Left hindlimb (tissue), 1 donor: ENCODE results near the gene SAAL1.

Experiments used
- DNase-seq: peaks from one replicate; pipeline ENCODE4 v3.0.0-alpha.2; 2018

Gene SAAL1

DNA sequence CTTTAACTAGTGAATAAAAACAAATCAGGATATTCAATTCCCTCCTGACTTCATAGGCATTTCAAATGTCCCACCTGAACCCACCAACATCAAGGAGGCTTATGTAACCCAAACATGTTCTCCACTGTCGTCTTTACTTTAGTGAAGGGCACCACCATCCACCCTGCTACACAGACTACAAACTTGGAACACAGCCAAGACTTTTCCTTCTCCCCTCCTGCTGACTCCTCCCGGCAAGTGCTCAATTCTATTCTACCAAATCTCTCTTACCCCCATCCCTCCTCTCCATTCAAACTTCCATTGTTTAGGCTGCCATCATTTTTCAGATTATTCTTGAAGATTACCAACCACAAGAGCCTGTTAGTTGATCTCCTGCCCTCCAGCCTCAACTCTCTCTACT is 24.3 kb downstream of the SAAL1 start:
- DNase-seq: no peak

DNA sequence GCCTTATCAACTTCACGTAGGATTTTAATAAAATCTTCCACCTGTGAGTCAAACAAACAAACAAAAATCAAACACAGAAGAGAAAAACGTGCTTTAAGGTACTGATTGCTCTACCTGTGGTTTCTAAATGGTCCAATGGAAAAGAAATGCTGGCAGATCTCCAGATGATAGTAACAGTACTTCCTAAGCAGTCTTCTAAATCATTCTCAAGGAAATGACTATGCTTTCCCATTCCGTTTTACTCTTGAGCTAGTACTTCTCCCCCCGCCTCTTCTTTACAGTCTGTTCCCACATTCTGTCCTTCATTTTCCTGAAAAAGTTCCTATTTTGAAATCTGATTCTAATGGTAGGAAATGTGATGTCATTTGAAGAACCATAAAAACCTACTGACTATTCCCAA is 25.4 kb downstream of the SAAL1 start:
- no peak for DNase-seq

DNA sequence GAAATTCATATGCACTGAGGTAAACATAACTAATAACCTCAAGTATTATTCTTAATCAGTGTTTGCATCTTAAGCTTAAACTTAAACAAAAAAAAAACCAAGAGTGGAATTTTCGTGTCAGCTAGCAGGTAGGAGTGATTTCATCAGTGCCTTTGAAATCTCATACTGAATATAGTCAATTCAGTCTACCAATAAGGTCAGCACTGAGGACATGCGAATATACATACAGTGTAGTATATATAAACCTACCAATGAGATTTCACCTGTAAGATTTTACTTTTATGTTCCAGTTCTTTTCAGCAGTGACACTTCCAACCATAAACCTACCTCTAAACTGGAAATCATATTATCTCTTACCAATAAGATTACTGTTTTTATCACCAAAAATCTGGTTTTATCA is 27.0 kb downstream of the SAAL1 start:
- no peak for DNase-seq

DNA sequence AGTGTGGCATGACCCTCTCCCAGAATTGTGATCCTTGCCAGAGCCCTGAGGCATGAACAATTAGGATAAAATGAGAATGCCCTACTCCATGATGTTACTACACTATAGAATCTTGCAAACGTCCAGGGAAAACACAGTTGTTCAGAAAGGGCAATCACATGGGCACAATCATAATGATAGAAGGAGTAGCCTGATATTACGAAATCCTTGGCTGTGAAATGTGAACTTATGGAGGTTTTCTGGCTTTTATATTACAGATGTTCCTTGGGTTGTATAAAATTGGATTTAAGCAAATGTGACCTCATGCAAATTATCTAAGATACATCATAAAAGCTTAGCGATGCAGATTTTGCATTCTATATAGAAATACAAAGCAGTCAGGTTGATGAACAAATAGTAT is 30.4 kb downstream of the SAAL1 start:
- DNase-seq: no peak

DNA sequence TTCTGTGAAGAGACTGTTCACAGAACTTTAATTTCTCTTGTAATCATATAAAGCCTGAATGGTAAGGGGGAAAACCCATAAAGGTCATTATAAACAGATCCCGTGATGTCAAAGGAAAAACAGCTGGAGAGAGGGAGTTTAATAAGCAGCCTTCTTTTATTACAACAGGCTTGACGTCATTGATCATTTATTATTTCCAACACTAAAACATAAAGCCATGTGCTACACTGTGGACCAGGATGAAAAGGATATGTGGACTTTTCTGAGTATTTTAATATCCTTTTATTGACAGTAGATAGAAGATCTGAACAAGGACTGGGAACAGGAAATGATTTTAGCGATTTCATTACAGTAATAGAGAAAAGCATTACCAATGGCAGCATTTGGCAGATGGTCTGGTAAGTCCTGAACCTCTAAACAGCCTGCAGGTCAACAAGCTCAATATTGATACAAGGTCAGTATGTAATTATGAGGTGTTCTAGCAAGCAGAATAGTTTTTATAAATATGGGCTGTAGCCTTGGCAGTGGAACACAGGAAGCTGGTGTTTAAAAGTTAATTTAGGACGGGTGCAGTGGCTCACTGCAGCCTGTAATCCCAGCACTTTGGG is 34.7 kb downstream of the SAAL1 start:
- no peak for DNase-seq

- DNase-seq: no peak
These were observed 38.5 kb downstream of the SAAL1 start for GRCh38 chr11:18067372-18067771.

GRCh38 chr11:18066626-18067025 is 39.3 kb downstream of the SAAL1 start:
- DNase-seq: no peak

GRCh38 chr11:18065572-18065971 is 40.3 kb downstream of the SAAL1 start:
- DNase-seq: no peak

DNA sequence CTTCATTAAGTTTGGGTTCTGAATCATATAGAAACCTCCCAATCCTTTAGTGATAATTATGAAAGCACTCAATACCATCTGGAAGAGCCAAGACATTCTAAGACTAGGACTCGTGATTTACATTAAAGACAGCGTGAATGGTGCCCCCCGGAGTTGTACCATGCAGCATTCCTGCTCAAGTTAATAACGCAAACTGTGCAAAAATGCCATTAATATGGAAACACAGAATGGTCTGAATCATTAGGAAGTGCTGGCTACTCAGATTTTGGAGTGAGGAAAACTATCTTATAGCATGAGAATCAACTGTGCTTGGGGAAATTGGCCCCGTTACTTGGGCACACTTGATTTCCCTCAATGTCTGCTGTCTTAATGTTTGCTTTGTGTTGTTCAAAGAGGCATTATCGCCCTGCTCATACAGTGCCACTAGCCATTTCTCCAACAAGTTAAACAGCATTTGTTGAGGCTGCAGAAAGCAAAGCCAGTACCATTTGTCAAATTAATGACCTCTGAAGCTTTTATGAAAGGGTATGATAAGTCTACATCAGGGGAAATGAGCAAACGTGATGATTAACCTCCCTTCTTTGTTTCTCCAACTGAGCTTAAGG is 41.3 kb downstream of the SAAL1 start:
- DNase-seq: no peak

- no peak for DNase-seq
These were observed 41.9 kb downstream of the SAAL1 start for GRCh38 chr11:18063862-18064434.

DNA sequence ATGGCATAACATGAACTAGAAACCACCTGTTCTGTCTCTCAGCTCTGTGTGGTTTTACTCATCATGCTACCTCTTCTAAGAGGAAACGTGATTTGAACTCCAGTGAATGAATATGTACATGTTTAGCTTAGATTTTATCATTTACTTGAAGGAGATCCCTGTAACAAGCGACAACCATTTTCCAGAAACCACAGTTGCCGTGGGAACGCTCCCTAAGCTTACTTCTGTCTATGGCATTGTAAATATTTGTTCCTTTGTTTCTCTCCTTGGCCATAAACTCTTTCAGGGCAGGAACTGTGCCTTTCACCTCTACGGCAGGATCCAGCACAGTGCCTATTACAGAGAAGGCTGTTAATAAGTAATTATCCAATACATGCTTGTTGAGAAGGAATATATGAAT is 42.8 kb downstream of the SAAL1 start:
- no peak for DNase-seq

DNA sequence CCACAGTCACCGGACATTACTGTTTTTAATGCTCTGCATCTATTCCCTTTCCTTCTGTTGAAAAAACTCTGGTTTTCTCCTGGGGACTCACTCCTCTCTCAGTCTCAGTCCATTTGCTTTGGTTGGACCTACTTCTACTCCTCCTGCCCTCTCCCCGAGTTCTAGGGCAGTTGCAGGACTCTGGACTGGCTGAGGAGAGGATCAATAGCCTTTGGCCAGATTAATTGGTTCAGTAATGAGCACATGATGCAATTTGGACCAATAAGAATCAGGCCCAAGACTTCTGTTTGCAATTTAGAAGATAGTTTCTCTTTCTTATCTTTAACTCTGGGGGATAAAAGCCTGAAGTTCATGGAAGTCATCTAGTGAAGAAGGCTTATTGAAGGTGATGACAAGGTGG is 44.5 kb downstream of the SAAL1 start:
- no peak for DNase-seq

DNA sequence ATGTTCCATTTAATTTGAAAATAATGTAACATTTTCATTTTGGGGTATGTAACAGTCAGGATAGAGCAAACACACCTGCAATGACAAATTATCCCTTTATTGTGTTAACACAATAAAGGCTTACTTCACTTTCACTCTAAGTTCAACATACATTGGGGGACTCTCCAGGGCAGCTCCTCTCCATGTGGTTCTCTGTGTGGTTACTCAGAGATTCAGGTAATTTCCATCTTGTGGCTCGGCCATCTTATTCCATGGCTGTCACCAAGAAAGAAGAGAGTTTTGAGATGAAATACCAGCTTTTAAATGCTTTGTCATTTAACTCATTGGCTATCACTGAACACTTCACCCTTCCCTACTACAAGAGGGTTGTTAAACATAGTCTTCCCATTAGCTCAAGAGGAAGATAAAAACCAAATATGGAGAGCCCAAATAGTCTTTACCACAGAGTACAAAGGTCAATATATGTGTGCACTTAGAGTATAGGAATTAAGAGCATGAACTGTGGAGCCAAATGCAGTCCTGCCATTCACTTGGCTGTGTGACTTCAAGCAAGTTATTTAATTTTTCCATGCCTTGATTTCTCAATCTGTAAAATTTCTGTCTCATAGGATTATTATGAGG is 49.2 kb downstream of the SAAL1 start:
- no peak for DNase-seq

DNA sequence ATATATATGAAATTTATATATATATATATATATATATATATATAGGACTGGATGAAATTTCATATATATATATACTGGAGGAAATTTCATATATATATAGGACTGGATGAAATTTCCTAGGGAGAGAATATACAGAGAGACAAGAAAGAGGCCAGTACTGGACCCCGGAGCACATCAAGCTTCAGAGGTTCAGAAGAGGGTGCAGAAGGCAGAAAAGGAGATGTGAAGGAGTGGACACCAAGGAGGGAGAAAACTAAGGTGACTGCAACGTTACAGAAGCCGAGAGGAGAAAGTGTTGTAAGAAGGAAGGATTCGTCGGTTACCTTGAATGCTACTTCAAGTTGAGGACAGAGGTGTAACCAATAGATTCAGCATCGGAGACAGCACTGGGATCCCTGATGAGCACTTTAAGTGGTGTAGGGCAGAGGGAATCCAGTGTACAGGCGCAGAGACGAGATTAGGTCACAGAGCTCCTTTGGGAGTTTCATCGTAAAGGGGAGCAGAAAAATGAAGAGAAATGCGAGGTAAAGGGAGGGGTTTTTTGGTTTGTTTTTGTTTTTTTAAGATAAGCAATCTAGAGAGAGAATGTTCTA is 51.3 kb downstream of the SAAL1 start:
- no peak for DNase-seq

- no peak for DNase-seq
These were observed 55.0 kb downstream of the SAAL1 start for GRCh38 chr11:18050848-18051247.

DNA sequence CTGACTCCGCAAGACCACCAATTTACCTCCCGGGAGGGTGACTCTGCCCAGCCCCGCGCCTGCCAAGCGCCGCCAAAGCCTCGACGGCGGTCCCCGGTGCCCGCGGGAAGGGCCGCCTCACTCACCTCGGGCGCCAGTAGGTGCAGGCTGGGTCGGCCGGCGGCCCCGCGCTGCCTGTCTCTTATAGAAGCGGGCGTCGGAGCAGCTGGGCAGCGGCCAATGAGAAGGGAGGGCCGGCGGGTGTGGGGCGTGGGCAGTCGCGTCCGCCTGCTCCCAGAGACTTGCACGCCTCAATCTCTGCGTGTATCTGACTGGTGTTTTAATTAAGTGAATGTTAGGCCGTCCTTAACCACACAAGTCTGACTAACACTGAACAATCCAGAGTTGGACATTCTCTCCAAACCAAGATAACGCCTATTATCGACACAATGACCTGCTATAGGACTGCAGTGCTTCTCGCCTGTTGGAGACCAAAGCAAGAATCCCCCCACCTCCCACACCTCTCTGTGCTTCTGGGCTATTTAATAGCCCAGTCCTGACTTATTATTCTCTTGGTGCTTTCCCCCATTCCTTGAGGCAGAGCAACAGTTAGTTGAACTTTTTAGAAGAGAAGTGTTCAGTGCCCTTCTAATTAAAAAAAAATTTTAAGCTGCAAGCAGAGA is 59.6 kb downstream of the SAAL1 start, which contains the start of gene TPH1:
Gene TPH1 (minus strand): TSS at position 154 of the 662 bp plus-strand sequence. CDS start 5,507 bp downstream, outside the sequence.
- peak; percentile 45 for DNase-seq

GRCh38 chr11:18036456-18036855 is 69.4 kb downstream of the SAAL1 start:
- DNase-seq: no peak
